Activated CD8-positive, alpha-beta memory T cell treated with anti-CD3 and anti-CD28 coated beads, Interleukin-2, amount 50 U/mL, for 24 hours (primary cell): ENCODE measurements around the gene RAB40A.
"Not testable (repeated sequence)": the region's sequence is repeated elsewhere in the genome, so short reads cannot be mapped to it uniquely, and the experiment has no call there.

Source experiments
- DNase-seq: peaks from one replicate; pipeline ENCODE4 v3.0.0-alpha.2; 2020; ENCODE audit errors: extremely low read depth

RAB40A gene

GRCh38 chrX:103523605-103524004, 4.3 kb upstream of the RAB40A start:
- DNase-seq, result no peak

GRCh38 chrX:103520386-103520785, 1.1 kb upstream of the RAB40A start:
- no peak for DNase-seq

- no peak for DNase-seq
These were observed 718 bp downstream of the RAB40A start for GRCh38 chrX:103518571-103518970.

- DNase-seq, result no peak
These were observed 2.0 kb downstream of the RAB40A start for GRCh38 chrX:103517246-103517645.

- DNase-seq, result no peak
These were observed 5.7 kb downstream of the RAB40A start for GRCh38 chrX:103513476-103514108.

- no peak for DNase-seq
These were observed 6.2 kb downstream of the RAB40A start for GRCh38 chrX:103513067-103513466.

- no peak for DNase-seq
These were observed 9.3 kb downstream of the RAB40A start for GRCh38 chrX:103510031-103510430.

GRCh38 chrX:103503853-103504207, 15.5 kb downstream of the RAB40A start:
- no peak for DNase-seq

- DNase-seq, result no peak
These were observed 16.0 kb downstream of the RAB40A start for GRCh38 chrX:103503163-103503852.

- no peak for DNase-seq
These were observed 20.5 kb downstream of the RAB40A start for GRCh38 chrX:103498786-103499185.

GRCh38 chrX:103495786-103496185, 23.5 kb downstream of the RAB40A start:
- no peak for DNase-seq

GRCh38 chrX:103493578-103493977, 25.7 kb downstream of the RAB40A start:
- DNase-seq, result not testable (repeated sequence)

- not testable (repeated sequence) for DNase-seq
These were observed 29.6 kb downstream of the RAB40A start for GRCh38 chrX:103489733-103490132.

GRCh38 chrX:103488794-103489193, 30.5 kb downstream of the RAB40A start:
- no peak for DNase-seq

GRCh38 chrX:103488332-103488731, 31.0 kb downstream of the RAB40A start:
- no peak for DNase-seq

GRCh38 chrX:103483720-103484119, 35.6 kb downstream of the RAB40A start:
- no peak for DNase-seq

GRCh38 chrX:103480526-103480925, 38.8 kb downstream of the RAB40A start:
- no peak for DNase-seq

- DNase-seq, result no peak
These were observed 41.8 kb downstream of the RAB40A start for GRCh38 chrX:103477496-103477895.

GRCh38 chrX:103475381-103475780, 43.9 kb downstream of the RAB40A start:
- DNase-seq, result no peak

GRCh38 chrX:103469977-103470376, 49.3 kb downstream of the RAB40A start:
- DNase-seq, result not testable (repeated sequence)

- DNase-seq, result no peak
These were observed 51.4 kb downstream of the RAB40A start for GRCh38 chrX:103467887-103468286.

GRCh38 chrX:103467156-103467555, 52.1 kb downstream of the RAB40A start:
- no peak for DNase-seq

- DNase-seq, result peak; percentile 40
These were observed 54.5 kb downstream of the RAB40A start for GRCh38 chrX:103464774-103465117.
